Omental fat pad (tissue), 4 donors: ENCODE measurements around the gene FXYD2. TPM values are rescaled to one million over a fixed set of nuclear protein-coding genes. Genes with fewer than 3 reads are reported as not detected.

ENCODE experiments used
- ATAC-seq: fragments of 150-250 bp; one replicate; pipeline ENCODE4 v1.9.1; 2016; ENCODE audit warnings: mild to moderate bottlenecking, moderate library complexity; ENCODE audit not compliant: low FRiP score
- DNase-seq: peaks from one replicate; pipeline ENCODE4 v3.0.0-alpha.2; 2019; ENCODE audit warnings: low spot score
- total RNA-seq, 4 donors: library from RNA; depleted of rRNA; stranded (reverse); fragments of >200 nt; gene quantifications; one replicate each; pipeline ENCODE4 v1.1.0, GENCODE V29; 2016
- TF ChIP-seq, protein P1 (sequence below), 3 donors: fragments of 450-650 bp; IDR thresholded peaks; one replicate each; pipeline ENCODE4 v1.5.1; 2016 to 2017; ENCODE audit warnings: antibody characterized with exemption in 3 of 3, mild to moderate bottlenecking in 3 of 3, moderate library complexity in 2 of 3

Gene FXYD2
- total RNA-seq, 4 donors from 2014 or later = 1.1 to 4.3 (median 2.0) TPM

DNA sequence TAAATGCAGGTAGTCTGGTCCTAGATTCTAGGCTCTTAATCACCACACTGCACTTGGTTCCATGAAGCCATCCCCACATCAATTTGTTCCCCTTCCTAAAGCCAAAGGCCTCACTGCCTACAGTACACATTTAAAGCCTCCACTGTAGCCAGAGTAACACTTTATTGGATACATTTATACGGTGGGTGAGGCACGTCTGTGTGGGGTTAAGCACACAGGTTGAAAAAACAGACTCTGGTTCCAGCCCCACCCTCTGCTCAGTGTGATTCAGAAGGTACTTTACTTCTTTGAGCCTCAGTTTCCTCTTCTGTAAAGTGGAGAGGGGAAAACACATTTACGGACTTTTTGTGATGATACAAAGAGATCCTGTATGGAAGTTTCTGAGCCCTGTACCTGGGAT is 50.0 kb downstream of the FXYD2 start:
- no peak for DNase-seq
- TF ChIP-seq, protein P1, sequence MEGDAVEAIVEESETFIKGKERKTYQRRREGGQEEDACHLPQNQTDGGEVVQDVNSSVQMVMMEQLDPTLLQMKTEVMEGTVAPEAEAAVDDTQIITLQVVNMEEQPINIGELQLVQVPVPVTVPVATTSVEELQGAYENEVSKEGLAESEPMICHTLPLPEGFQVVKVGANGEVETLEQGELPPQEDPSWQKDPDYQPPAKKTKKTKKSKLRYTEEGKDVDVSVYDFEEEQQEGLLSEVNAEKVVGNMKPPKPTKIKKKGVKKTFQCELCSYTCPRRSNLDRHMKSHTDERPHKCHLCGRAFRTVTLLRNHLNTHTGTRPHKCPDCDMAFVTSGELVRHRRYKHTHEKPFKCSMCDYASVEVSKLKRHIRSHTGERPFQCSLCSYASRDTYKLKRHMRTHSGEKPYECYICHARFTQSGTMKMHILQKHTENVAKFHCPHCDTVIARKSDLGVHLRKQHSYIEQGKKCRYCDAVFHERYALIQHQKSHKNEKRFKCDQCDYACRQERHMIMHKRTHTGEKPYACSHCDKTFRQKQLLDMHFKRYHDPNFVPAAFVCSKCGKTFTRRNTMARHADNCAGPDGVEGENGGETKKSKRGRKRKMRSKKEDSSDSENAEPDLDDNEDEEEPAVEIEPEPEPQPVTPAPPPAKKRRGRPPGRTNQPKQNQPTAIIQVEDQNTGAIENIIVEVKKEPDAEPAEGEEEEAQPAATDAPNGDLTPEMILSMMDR (IDR thresholded peaks at IDR 0.05) = no peak
- no peak for ATAC-seq

DNA sequence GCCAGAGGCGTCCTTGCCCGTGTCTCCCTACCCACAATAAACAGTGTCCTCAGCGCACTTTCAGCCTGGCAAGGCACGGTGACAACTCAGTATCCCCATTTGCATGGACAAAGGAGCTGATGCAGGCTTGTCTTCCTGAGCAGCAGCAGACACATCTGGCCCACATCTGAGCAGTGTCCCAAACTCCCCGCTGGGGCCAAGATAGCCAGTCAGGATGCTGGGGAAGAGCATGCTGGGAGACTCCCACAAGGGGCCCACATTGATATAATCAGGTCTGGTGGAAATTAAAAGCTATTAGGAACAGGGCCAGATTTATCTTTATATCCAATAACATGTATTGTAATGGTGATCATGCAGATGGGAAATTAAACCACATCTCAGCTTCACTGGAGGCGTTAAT is 52.2 kb downstream of the FXYD2 start:
- TF ChIP-seq, protein P1 (IDR thresholded peaks at IDR 0.05) = no peak
- ATAC-seq (no peak), DNase-seq (no peak)

DNA sequence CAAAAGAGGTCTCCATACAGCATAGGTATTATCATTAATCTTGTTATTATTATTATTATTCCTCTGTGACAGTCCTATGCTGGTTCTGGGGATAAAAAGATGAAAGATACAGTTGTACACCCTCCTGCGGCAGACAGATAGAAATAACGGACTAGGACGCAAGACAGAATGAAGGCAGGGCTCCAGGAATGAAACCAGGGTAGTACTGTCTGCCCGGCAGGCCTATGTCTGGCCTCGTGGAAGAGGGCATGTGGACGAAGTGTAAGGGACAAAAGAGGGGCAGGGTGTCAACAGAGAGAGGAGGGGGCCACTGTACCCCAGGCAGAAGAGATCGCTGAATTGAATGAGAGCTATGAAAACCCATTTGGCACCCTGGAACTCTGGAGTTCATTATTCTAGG is 52.7 kb downstream of the FXYD2 start:
- ATAC-seq = no peak
- TF ChIP-seq, protein P1 (IDR thresholded peaks at IDR 0.05) = no peak
- DNase-seq = no peak

DNA sequence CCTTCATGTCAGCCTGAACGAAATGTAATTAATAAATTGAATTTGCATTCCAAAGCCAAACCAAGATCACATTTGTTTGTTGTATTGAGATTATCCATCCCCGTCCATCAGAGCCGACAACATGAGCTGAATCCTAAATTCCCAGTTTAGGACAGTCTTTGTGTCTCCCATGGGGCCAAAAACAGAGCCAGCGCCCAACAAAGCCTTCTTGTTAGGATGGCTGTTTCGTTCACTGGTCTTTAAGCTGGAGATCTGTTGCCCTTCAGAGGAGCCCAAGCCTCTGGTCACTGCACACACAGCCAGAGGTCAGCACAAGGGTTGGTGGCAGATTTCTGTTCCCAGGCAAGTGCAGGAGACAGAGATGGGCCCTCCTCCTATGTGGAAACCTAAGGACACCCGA is 53.3 kb downstream of the FXYD2 start:
- DNase-seq = no peak

DNA sequence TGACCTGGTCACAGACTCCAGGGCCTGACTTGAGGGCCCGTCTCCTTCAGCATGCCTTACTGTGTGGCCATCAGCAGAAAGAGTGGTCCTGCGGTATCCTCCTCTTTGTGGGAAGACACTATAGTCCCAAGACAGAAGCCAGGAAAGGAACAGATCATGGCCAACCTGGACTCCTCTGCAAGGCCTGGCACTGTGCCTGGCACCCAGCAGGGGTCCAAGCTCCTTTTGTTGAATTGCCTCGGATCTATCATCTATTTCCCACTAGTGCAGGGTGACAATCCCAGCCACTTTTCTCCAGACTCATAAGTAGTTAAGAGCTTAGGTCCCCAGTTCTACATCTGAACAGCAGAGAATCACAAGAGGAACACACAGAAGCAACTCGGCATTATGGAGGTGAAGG is 54.5 kb downstream of the FXYD2 start:
- no peak for DNase-seq
- no peak for ATAC-seq
- TF ChIP-seq, protein P1 (IDR thresholded peaks at IDR 0.05) = no peak

More for the DNA sequence above, 53.3 kb downstream of the FXYD2 start:
- no peak for ATAC-seq
- TF ChIP-seq, protein P1 (IDR thresholded peaks at IDR 0.05) = no peak

Other genes with a start within 250 kb of the FXYD2 start
- gene DSCAML1, start 27.5 kb downstream of the FXYD2 start, total RNA-seq = 10 to 100 TPM in 1 of 4 donors, 1 to 10 TPM in 2, under 1 TPM in 1; 0.95 to 10.9 (median 3.9) TPM
- 10 to 100 TPM; 21.5 to 79.9 (median 25.6) TPM for gene FXYD6, start 51.9 kb upstream of the FXYD2 start, total RNA-seq
- gene TMPRSS13, start 104.7 kb upstream of the FXYD2 start, total RNA-seq = under 1 TPM in 1 of 4 donors, not detected in 3; 0.50 TPM
- gene IL10RA, start 161.7 kb upstream of the FXYD2 start, total RNA-seq = 10 to 100 TPM; 23.2 to 65.9 (median 44.4) TPM